ENCODE results near the gene SLC23A2. TPM values are rescaled to one million over a fixed set of nuclear protein-coding genes. Genes with fewer than 3 reads are reported as not detected.

SLC23A2 gene
- polyA plus RNA-seq, 3 donors, result 3.3 to 28.4 (median 6.4) TPM

DNA sequence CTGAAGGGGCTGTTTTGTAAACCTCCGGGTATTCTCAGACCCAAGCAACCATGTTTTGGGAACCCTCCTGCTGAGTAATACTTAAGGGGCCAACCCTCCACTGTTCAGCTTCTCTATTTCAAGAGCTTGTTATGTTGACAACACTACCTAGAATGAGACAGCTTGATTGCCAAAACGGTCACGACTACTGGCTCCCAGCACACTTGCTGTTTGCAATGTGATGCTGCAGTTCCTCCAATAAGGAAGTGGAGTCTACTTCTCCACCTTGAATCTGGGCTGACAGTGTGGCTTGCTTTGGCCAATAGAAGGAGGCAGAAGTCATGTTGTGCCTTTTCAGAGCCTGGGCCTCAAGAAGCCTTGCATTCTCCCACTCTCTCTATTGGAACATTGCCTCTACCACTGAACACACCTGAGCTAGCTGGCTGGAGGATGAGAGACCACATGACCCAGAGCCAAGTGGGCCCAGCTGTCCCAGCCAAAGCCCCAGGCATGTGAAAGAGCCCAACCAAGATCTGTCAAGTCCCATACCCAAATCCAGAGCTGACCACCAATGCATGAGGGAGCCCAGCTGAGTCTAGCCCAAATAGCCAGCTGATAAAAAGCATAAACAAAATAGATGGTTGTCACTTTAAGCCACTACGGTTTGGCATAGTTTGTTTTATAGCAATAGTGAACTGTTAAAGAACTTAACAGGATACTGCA, 171.6 kb downstream of the SLC23A2 start:
- Histone ChIP-seq H3K36me3 (replicated peaks in 1 of 2; ENCODE audit: control insufficient read depth in 1 of 2, insufficient read depth in 2 of 2, low read length in 2 of 2) (no peaks in the 10 kb centered on the region), H3K9ac (ENCODE audit: insufficient read depth, low read length, poor library complexity, severe bottlenecking) (peak overlapping the region; percentile 81), H2AFZ (ENCODE audit: insufficient read depth, low read depth, low read length, poor library complexity, severe bottlenecking) (peak overlapping the region; percentile 62), H3K79me2 (ENCODE audit: insufficient read depth, low read length) (peaks cover 28% of the 10 kb centered on the region), H4K20me1 (ENCODE audit: insufficient read depth, low read length) (no peaks in the 10 kb centered on the region), H3K4me3 (replicated peaks in 1 of 3; ENCODE audit: low read depth in 2 of 3, low read length in 3 of 3) (peak overlapping the region; percentile 8 to 60 (median 41)), H3K27ac (ENCODE audit: low read depth in 1 of 2, low read length in 2 of 2) (peak overlapping the region; percentile 96 to 98), H3K4me1 (ENCODE audit: control insufficient read depth in 1 of 2, insufficient read depth in 2 of 2, low read length in 2 of 2) (peaks cover 49 to 54% of the 10 kb centered on the region in 2 donors), H3K27me3 (ENCODE audit: control insufficient read depth in 2 of 2, insufficient read depth in 2 of 2, low read length in 2 of 2) (no peaks in the 10 kb centered on the region), H3K9me3 (replicated peaks in 1 of 2; ENCODE audit: control insufficient read depth in 1 of 2, insufficient read depth in 1 of 2, low read length in 2 of 2) (peaks cover 0 to 2% of the 10 kb centered on the region in 2 donors), H3K4me2 (replicated peaks; ENCODE audit: extremely low read depth, low read length, poor library complexity, severe bottlenecking) (peak overlapping the region; percentile 73)
- Mint-ChIP-seq H3K36me3 (peaks cover 3 to 11% of the 10 kb centered on the region in 2 donors), H3K4me1 (peaks cover 50% of the 10 kb centered on the region), H3K27me3 (ENCODE audit: low read depth in 3 of 3) (peaks cover 0 to 2% (median 2%) of the 10 kb centered on the region in 3 donors), H3K4me3 (peak overlapping the region; percentile 73 to 86), H3K27ac (peak overlapping the region; percentile 99 to 100 (median 100)), H3K9me3 (peaks cover 0 to 6% (median 2%) of the 10 kb centered on the region in 7 donors)
- DNase-seq, result peak; percentile 96 to 100 (median 98)
- intact Hi-C loops (cut with micrococcal nuclease), result no loop called here
- TF ChIP-seq, protein P1, sequence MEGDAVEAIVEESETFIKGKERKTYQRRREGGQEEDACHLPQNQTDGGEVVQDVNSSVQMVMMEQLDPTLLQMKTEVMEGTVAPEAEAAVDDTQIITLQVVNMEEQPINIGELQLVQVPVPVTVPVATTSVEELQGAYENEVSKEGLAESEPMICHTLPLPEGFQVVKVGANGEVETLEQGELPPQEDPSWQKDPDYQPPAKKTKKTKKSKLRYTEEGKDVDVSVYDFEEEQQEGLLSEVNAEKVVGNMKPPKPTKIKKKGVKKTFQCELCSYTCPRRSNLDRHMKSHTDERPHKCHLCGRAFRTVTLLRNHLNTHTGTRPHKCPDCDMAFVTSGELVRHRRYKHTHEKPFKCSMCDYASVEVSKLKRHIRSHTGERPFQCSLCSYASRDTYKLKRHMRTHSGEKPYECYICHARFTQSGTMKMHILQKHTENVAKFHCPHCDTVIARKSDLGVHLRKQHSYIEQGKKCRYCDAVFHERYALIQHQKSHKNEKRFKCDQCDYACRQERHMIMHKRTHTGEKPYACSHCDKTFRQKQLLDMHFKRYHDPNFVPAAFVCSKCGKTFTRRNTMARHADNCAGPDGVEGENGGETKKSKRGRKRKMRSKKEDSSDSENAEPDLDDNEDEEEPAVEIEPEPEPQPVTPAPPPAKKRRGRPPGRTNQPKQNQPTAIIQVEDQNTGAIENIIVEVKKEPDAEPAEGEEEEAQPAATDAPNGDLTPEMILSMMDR (IDR thresholded peaks at IDR 0.05), result no peak
- 0% methylated on average over 2 of the region's 4 CpGs for WGBS (ENCODE audit: insufficient coverage)

DNA sequence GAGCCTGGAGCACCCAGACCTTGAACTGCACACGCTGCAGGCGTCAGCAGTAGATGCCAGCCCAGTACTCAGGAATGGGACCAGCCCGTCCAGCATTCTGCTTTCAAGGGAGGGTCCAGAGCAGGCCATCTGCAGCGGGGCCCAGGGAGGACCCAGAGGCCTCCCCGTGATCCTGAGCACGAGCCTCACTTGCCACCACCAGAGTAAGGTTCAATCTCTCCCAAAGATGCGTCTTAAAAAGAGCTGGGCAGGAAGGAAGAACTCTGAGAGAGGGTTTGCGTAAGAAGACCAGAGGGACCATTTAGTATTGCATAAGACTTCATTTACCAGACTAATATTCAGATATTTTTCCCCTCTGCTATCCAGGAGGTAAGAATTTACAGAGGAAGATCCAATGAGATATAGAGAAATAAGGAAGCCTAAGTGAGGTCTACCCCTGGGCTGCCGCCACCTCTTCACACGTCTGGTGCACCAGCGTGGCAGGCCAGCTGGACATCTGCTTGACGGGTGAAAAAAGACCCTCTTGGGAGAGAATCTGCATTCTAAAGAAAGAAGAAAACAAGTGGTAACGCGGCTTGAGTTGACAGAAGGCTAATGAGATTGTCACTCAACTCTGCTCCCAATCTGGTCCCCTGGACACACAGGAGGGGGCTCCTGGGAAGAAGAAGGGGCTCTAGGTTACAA, 172.3 kb downstream of the SLC23A2 start:
- Mint-ChIP-seq H3K27ac (peak overlapping the region; percentile 99 to 100 (median 100)), H3K27me3 (ENCODE audit: low read depth in 3 of 3) (peaks cover 0 to 2% (median 2%) of the 10 kb centered on the region in 3 donors), H3K4me3 (peak overlapping the region; percentile 73 to 86), H3K9me3 (peaks cover 0 to 6% (median 2%) of the 10 kb centered on the region in 7 donors), H3K4me1 (peaks cover 57% of the 10 kb centered on the region), H3K36me3 (peaks cover 3 to 11% of the 10 kb centered on the region in 2 donors)
- DNase-seq, result peak in 2 of 3 donors; percentile 82 to 84
- Histone ChIP-seq H3K79me2 (ENCODE audit: insufficient read depth, low read length) (peaks cover 35% of the 10 kb centered on the region), H3K9me3 (replicated peaks in 1 of 2; ENCODE audit: control insufficient read depth in 1 of 2, insufficient read depth in 1 of 2, low read length in 2 of 2) (peaks cover 0 to 2% of the 10 kb centered on the region in 2 donors), H3K36me3 (replicated peaks in 1 of 2; ENCODE audit: control insufficient read depth in 1 of 2, insufficient read depth in 2 of 2, low read length in 2 of 2) (no peaks in the 10 kb centered on the region), H3K4me1 (ENCODE audit: control insufficient read depth in 1 of 2, insufficient read depth in 2 of 2, low read length in 2 of 2) (peaks cover 53 to 61% of the 10 kb centered on the region in 2 donors), H3K27me3 (ENCODE audit: control insufficient read depth in 2 of 2, insufficient read depth in 2 of 2, low read length in 2 of 2) (no peaks in the 10 kb centered on the region), H2AFZ (ENCODE audit: insufficient read depth, low read depth, low read length, poor library complexity, severe bottlenecking) (peak overlapping the region; percentile 53), H3K4me2 (replicated peaks; ENCODE audit: extremely low read depth, low read length, poor library complexity, severe bottlenecking) (peak overlapping the region; percentile 73), H3K27ac (ENCODE audit: low read depth in 1 of 2, low read length in 2 of 2) (peak overlapping the region; percentile 96 to 98), H4K20me1 (ENCODE audit: insufficient read depth, low read length) (no peaks in the 10 kb centered on the region), H3K9ac (ENCODE audit: insufficient read depth, low read length, poor library complexity, severe bottlenecking) (peak overlapping the region; percentile 81), H3K4me3 (replicated peaks in 1 of 3; ENCODE audit: low read depth in 2 of 3, low read length in 3 of 3) (peak overlapping the region; percentile 8 to 60 (median 41))
- TF ChIP-seq, protein P1 (IDR thresholded peaks at IDR 0.05), result no peak
- 23% methylated on average over 10 of the region's 14 CpGs for WGBS (ENCODE audit: insufficient coverage)
- intact Hi-C loops (cut with micrococcal nuclease), result no loop called here
